SK-N-MC (cell line): ENCODE data around the gene CPOX.

Experiments used
- EZH2 ChIP-seq: fragments of 200-600 bp; sonication (generic); IDR thresholded peaks from one replicate; pipeline ENCODE4 v1.6.1; 2017; ENCODE audit warnings: antibody characterized with exemption
- POLR2AphosphoS5 ChIP-seq: IDR thresholded peaks from 2 replicates; pipeline ENCODE4 v1.6.1; 2012; ENCODE audit warnings: mild to moderate bottlenecking, low read depth, low read length, borderline replicate concordance

DNA sequence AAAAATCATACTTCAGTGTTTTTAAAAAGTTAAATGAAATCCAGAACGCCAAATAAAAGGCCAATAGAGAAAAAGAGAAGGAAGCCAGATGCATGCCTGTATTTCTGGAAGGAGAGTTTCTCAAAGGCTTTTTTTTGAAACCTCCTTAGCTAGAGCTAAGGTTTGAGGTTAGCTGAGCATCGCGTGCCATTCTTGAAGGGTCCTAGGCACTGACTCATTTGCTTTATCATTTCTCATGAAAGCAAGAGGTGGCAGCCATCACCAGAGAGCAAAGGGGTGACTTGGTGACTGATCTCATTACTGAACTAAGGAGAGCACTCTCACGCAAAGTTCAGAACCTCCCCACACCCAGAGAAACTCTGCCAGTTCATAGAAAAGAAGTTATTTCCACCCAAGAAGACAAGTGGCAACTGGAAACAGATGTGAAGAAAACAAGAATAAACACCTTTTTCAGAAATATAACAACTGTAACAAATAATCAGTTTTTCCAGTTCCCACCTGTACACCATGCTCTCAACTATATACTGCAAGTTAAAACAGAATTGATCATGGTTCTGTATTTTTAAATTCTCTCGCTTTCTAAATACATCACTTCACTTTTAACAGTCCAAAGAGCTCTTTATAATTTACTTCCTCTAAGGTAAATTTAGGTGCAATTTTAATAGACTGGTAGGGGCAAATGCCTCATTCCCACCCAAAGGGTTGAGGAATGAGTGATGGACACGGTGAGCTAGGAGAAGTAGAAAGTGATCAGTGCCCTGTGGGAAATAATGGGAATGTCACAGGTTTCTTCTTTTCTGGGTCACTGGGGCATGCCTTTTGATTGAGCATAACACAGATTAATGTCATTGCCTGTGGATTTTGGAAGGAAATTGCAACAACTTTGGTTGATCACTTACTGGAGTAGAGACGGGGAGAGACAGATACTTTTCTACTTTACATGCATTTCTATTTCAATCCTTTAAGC is 37.0 kb downstream of the CPOX start:
- TF ChIP-seq POLR2AphosphoS5 (no peak), EZH2 (no peak)
